Skeletal muscle satellite cell (primary cell): ENCODE results near the gene PTPN2.
"Not testable (repeated sequence)": the region's sequence is repeated elsewhere in the genome, so short reads cannot be mapped to it uniquely, and the experiment has no call there.

ENCODE experiments used
- H3K27me3 ChIP-seq: 2 replicates; pipeline ENCODE4 v1.7.0; 2013; ENCODE audit warnings: low read length; ENCODE audit not compliant: control insufficient read depth, insufficient read depth
- H3K36me3 ChIP-seq: 2 replicates; pipeline ENCODE4 v1.7.0; 2013; ENCODE audit warnings: mild to moderate bottlenecking, control low read depth, low read length; ENCODE audit not compliant: insufficient read depth
- H3K4me1 ChIP-seq: 2 replicates; pipeline ENCODE4 v1.7.0; 2013; ENCODE audit warnings: low read length; ENCODE audit not compliant: control insufficient read depth, insufficient read depth
- H3K4me2 ChIP-seq: 2 replicates; pipeline ENCODE4 v1.7.0; 2013; ENCODE audit warnings: mild to moderate bottlenecking, low read length
- H3K4me3 ChIP-seq: 2 replicates; pipeline ENCODE4 v1.7.0; 2013; ENCODE audit warnings: low read length
- H3K9ac ChIP-seq: 2 replicates; pipeline ENCODE4 v1.7.0; 2013; ENCODE audit warnings: mild to moderate bottlenecking, low read depth, low read length, moderate library complexity
- H3K9me3 ChIP-seq: replicated peaks from 2 replicates; pipeline ENCODE4 v1.7.0; 2013; ENCODE audit warnings: mild to moderate bottlenecking, control low read depth, low read length

Gene PTPN2

DNA sequence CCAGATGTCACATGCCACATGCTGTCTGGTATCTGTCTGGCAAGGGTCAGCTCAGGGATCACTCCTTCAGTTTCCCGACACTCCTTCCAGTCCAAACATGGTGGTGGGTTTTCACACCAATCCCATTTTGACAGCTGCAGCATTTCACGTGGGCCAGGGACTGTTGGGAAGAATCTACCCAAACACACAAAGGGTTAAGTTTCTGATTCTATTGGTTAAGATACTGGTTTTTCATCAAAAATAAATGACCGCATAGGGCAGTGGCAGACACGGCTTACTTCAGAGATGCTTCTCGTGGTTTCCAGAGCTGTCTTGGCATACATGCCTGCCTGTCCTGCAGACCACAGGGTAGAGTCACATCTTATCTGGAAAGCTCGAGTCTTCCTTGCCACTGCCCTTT lies 101.5 kb downstream of the PTPN2 start:
- Histone ChIP-seq H3K9me3 (no peaks in the 10 kb centered on the region), H3K9ac (no peak overlapping the region), H3K4me3 (no peak overlapping the region), H3K4me2 (no peak overlapping the region), H3K4me1 (no peaks in the 10 kb centered on the region), H3K27me3 (no peaks in the 10 kb centered on the region), H3K36me3 (no peaks in the 10 kb centered on the region)

DNA sequence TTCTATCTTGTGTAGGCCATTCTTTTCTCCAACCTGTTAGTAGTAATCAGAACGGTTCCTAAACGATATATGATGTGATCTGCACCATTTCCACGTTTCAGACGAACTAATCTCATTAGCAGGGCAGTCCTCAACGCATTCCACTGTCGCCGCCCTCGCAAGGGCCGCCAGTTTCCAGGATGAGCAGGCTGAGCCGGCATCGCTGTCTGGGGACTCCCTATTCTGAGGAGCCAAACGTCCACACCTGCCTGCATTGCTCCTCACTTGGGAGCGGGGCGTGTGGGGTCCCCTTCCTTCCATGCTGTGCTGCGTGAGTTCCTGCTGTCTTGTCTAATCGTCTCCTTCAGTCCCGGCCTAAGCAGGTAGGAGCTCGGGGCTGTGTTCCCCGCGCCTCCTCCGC lies 104.6 kb downstream of the PTPN2 start:
- no peaks in the 10 kb centered on the region for H3K36me3 ChIP-seq
- no peaks in the 10 kb centered on the region for H3K4me1 ChIP-seq
- no peak overlapping the region for H3K4me2 ChIP-seq
- H3K4me3 ChIP-seq: no peak overlapping the region
- H3K9ac ChIP-seq: no peak overlapping the region
- H3K27me3 ChIP-seq: no peaks in the 10 kb centered on the region
- no peaks in the 10 kb centered on the region for H3K9me3 ChIP-seq

DNA sequence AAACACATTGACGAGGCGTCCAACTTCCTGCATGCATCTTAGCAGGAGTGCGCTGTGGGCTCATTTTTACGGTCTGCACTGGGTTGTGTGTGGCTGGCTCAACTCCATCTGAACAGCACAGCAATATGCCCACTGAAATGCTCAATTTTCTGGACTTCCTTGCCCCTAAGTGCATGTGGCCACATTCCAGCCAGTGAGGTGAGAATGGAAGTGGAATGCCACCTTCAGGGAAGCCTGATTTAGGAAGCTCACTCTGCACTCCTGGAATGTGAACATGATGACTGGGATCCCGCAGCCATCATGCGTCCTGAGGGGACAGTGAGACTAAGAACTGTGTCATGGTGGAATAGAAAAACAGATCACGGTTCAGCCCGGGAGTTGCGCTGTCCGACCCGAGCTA lies 105.0 kb downstream of the PTPN2 start:
- Histone ChIP-seq H3K4me3 (no peak overlapping the region), H3K36me3 (no peaks in the 10 kb centered on the region), H3K9ac (no peak overlapping the region), H3K4me1 (no peaks in the 10 kb centered on the region), H3K4me2 (no peak overlapping the region), H3K27me3 (no peaks in the 10 kb centered on the region), H3K9me3 (no peaks in the 10 kb centered on the region)

DNA sequence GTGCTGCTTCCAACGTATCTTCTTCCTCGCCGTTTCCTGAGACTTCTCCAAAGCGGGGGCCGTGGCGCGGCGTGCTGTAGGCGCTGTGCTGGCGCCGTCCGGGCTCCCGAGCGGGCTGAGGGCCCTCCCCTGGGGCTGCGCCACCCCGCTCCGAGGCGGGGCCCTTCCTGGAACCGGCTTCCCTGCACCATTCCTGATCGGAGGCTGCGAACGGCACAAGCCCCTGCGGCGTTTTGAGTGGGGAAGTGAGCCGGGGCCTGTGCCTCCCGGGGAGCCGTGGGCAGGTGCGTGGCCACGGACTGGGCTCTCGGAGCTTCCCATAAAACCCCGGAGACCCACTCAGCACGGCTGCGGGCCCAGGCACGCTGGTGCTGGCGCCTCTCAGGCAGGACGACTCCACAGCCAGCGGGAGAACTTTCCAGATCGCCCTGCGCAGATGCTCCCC lies 106.5 kb downstream of the PTPN2 start:
- Histone ChIP-seq H3K4me1 (no peaks in the 10 kb centered on the region), H3K9me3 (no peaks in the 10 kb centered on the region), H3K4me2 (no peak overlapping the region), H3K36me3 (no peaks in the 10 kb centered on the region), H3K4me3 (no peak overlapping the region), H3K27me3 (no peaks in the 10 kb centered on the region), H3K9ac (no peak overlapping the region)

DNA sequence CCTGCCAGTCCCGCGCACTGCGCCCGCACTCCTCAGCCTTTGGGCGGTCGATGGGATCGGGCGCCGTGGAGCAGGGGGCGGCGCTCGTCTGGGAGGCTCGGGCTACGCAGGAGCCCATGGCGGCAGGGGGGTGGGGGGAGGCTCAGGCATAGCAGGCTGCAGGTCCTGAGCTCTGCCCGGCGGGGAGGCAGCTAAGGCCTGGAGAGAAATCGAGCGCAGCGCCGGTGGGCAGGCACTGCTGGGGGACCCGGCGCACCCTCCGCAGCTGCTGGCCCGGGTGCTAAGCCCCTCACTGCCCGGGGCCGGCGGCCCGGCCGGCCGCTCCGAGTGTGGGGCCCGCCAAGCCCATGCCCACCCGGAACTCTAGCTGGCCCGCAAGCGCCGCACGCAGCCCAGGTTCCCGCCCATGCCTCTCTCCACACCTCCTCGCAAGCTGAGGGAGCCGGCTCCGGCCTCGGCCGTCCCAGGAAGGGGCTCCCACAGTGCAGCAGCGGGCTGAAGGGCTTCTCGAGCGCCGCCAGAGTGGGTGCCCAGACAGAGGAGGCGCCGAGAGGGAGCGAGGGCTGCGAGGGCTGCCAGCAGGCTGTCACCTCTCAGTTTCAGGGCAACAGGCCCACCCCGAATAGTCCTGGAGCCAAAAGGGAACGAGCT lies 107.1 kb downstream of the PTPN2 start:
- no peaks in the 10 kb centered on the region for H3K4me1 ChIP-seq
- no peaks in the 10 kb centered on the region for H3K36me3 ChIP-seq
- H3K9me3 ChIP-seq: no peaks in the 10 kb centered on the region
- no peak overlapping the region for H3K4me2 ChIP-seq
- H3K4me3 ChIP-seq: no peak overlapping the region
- H3K9ac ChIP-seq: no peak overlapping the region
- H3K27me3 ChIP-seq: no peaks in the 10 kb centered on the region

DNA sequence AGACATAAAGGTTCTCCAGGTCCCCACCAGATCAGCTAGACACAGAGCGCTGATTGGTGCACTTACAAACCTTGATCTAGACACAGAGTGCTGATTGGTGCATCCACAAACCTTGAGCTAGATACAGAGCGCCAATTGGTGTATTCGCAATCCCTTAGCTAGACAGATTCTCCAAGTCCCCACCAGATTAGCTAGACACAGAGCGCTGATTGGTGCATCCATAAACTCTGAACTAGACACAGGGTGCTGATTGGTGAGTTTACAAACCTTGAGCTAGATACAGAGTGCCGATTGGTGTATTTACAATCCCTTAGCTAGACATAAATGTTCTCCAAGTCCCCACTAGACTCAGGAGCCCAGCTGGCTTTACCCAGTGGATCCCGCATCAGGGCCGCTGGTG lies 107.6 kb downstream of the PTPN2 start:
- H3K9ac ChIP-seq, H3K27me3 ChIP-seq, H3K9me3 ChIP-seq, H3K4me2 ChIP-seq, H3K4me3 ChIP-seq, H3K4me1 ChIP-seq, H3K36me3 ChIP-seq: not testable (repeated sequence)

DNA sequence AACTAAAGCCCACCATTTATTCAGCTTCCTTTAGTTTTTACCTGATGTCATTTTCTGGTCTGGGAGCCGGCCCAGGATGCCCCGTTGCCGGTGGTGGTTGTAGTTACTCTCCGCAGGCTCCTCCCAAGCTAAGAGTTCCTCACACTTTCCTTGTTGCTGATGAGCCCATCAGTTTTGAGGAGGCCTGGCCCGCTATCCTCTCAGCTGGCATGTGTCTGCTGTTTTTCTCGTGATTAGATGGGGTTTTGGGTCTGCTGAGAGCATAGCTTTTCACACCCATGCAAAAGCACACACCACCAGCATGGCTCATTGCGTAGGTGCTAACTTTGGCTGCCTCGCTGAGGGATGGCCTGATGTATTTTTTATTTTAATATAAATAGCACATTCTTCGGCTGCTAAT lies 109.1 kb downstream of the PTPN2 start:
- H3K36me3 ChIP-seq: no peaks in the 10 kb centered on the region
- H3K4me1 ChIP-seq: peaks cover 3% of the 10 kb centered on the region
- H3K4me2 ChIP-seq: no peak overlapping the region
- H3K9ac ChIP-seq: no peak overlapping the region
- no peak overlapping the region for H3K4me3 ChIP-seq
- H3K9me3 ChIP-seq: no peaks in the 10 kb centered on the region
- H3K27me3 ChIP-seq: no peaks in the 10 kb centered on the region

DNA sequence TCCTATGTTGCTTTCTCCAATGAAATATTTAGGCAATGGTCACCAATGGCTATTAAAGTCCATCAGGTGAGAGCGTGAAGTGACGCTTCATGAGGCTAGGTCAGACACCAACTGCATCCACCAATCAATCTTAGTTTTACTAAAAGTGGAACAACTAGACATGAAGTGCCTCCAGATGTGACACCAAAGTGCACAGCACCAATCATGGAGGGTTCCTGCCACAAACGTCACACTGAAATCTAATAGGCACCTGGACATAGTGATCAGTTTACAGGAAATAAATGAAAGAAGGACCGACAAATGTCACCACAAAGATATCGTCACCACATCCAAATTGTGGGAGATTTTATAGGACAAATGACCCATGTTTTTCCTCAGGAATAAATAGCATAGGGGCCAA lies 110.7 kb downstream of the PTPN2 start:
- H3K4me1 ChIP-seq: peaks cover 14% of the 10 kb centered on the region
- no peak overlapping the region for H3K4me3 ChIP-seq
- H3K9ac ChIP-seq: no peak overlapping the region
- no peak overlapping the region for H3K4me2 ChIP-seq
- no peaks in the 10 kb centered on the region for H3K27me3 ChIP-seq
- H3K9me3 ChIP-seq: no peaks in the 10 kb centered on the region
- no peaks in the 10 kb centered on the region for H3K36me3 ChIP-seq

DNA sequence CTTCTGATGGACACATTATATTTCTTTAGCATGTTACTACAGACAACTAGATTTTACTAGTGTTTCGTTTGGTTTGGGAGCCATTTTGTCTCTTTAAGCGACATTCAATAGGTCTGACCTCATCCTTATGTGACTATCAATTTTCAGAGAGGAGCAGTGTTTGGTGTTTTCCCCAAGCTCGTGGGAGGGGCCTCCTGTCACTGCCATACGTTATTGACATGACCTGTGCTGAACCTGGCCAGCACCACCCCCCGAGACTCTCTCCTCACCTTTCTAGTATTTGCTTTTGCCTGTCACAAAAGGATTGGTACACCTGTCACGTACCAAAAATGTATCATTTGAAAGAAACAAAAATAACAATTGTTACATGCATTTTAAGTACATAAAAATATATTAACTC lies 111.9 kb downstream of the PTPN2 start:
- Histone ChIP-seq H3K9ac (no peak overlapping the region), H3K9me3 (no peaks in the 10 kb centered on the region), H3K27me3 (no peaks in the 10 kb centered on the region), H3K4me2 (no peak overlapping the region), H3K4me3 (no peak overlapping the region), H3K4me1 (peaks cover 16% of the 10 kb centered on the region), H3K36me3 (no peaks in the 10 kb centered on the region)

DNA sequence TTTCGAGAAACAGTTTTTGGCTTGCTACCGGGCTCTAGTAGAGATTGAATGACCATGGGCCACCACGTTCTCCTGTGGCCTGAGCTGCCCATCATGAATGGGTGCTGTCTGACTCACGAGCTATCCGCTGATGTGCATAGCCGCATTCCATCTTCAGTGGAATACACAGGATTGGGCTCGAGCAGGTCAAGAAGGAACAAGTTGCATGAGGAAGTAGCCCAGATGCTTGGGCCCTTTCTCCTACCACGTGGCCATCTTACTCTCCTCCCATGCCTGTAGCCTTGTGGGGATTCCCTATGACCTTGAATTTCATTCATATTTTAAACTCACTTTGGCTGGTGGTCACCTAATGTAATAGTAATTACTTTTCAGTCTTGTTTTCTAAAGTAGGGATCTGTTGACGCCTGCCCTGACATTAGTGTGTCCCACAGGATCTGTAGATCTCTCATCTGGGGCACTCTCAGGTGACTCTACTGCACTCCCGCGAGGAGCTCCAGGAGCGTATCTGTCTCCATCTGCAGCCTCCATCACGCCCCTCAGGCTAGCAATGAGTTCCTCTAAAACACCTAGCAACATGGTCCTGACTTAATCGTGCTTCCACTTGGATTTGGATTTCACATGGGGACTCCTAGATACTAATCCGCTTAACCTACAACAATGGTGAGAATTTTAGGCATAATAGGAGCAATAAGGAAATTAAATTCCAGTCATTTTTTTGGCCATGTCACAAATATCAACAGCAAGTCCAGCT lies 113.4 kb downstream of the PTPN2 start:
- no peaks in the 10 kb centered on the region for H3K27me3 ChIP-seq
- H3K36me3 ChIP-seq: no peaks in the 10 kb centered on the region
- peaks cover 16% of the 10 kb centered on the region for H3K4me1 ChIP-seq
- H3K9ac ChIP-seq: no peak overlapping the region
- no peaks in the 10 kb centered on the region for H3K9me3 ChIP-seq
- H3K4me2 ChIP-seq: no peak overlapping the region
- no peak overlapping the region for H3K4me3 ChIP-seq

DNA sequence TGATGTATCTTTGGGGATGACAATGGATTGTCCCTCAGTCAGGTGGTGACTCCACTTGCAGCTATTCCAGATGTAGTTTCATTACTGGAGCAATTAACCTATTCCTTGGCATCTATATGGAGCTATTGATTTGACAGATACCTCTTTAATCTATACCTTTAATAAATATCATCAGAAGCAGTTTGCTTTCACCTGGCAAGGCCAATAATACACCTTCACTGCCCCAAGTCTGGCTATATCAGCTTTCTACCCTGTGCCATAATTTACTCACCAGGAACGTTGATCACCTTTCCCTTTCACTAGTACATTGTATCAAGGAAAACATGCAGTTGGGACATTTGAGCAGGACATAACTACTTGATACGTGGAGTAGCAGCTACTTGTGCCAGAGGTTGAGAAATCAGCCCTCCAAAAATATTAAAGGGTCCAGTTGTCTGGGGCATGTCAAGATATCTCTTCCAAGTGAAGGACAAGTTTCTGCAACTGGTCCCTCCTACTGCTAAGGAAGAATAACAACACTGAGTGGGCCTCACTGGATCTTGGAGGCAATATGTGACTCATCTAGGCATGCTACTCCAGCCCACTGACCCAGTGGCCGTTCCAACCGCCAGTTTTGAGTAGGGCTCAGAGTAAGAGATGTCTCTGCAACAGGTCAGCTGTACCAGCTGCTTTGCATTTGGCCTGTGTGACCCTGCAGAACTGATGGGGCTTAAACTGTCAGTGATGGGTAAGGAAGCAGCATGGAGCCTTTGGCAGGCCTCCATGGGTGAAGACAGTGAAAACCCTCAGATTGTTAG lies 114.2 kb downstream of the PTPN2 start:
- no peak overlapping the region for H3K4me3 ChIP-seq
- H3K4me1 ChIP-seq: peaks cover 16% of the 10 kb centered on the region
- no peak overlapping the region for H3K9ac ChIP-seq
- H3K4me2 ChIP-seq: no peak overlapping the region
- H3K9me3 ChIP-seq: no peaks in the 10 kb centered on the region
- no peaks in the 10 kb centered on the region for H3K36me3 ChIP-seq
- H3K27me3 ChIP-seq: no peaks in the 10 kb centered on the region
